WI38 (cell line): ENCODE data around the gene FN3KRP.
"Not testable (repeated sequence)": the region's sequence is repeated elsewhere in the genome, so short reads cannot be mapped to it uniquely, and the experiment has no call there.

ENCODE experiments used
- H3K4me3 ChIP-seq: 2 replicates; pipeline ENCODE4 v1.5.1; 2011; ENCODE audit warnings: low read depth, mild to moderate bottlenecking, control low read depth, low read length
- CTCF ChIP-seq: IDR thresholded peaks from 2 replicates; pipeline ENCODE4 v1.5.1; 2012; ENCODE audit warnings: low read depth, mild to moderate bottlenecking, control low read depth, low read length

FN3KRP gene

GRCh38 chr17:82767041-82767754 is 50.7 kb downstream of the FN3KRP start:
- TF ChIP-seq CTCF: peak; percentile 50
- H3K4me3 ChIP-seq: no peak overlapping the region

GRCh38 chr17:82769041-82769440 is 52.5 kb downstream of the FN3KRP start:
- H3K4me3 ChIP-seq: no peak overlapping the region
- no peak for TF ChIP-seq CTCF

- no peak for TF ChIP-seq CTCF
- no peak overlapping the region for H3K4me3 ChIP-seq
These were observed 55.5 kb downstream of the FN3KRP start for GRCh38 chr17:82772026-82772425.

- not testable (repeated sequence) for H3K4me3 ChIP-seq
These were observed 58.0 kb downstream of the FN3KRP start for GRCh38 chr17:82774456-82774855.

GRCh38 chr17:82775001-82775823 is 58.7 kb downstream of the FN3KRP start:
- peak; percentile 79 for TF ChIP-seq CTCF
- H3K4me3 ChIP-seq: no peak overlapping the region

GRCh38 chr17:82776454-82776853 is 59.9 kb downstream of the FN3KRP start:
- TF ChIP-seq CTCF: no peak
- H3K4me3 ChIP-seq: no peak overlapping the region
